ENCODE data around the gene SGMS1.
"Not testable (repeated sequence)": the region's sequence is repeated elsewhere in the genome, so short reads cannot be mapped to it uniquely, and the experiment has no call there.

Gene SGMS1

GRCh38 chr10:50501924-50502452 is 121.8 kb downstream of the SGMS1 start:
- no peak for DNase-seq

GRCh38 chr10:50501478-50501877 is 122.3 kb downstream of the SGMS1 start:
- no peak for DNase-seq

- no peak for DNase-seq
Measured at GRCh38 chr10:50498465-50498864, 125.3 kb downstream of the SGMS1 start.

- no peak for DNase-seq
Measured at GRCh38 chr10:50497758-50498157, 126.0 kb downstream of the SGMS1 start.

- DNase-seq: no peak
Measured at GRCh38 chr10:50496228-50496627, 127.5 kb downstream of the SGMS1 start.

GRCh38 chr10:50490241-50490640 is 133.5 kb downstream of the SGMS1 start:
- no peak for DNase-seq

GRCh38 chr10:50484550-50484949 is 139.2 kb downstream of the SGMS1 start:
- DNase-seq: not testable (repeated sequence)

GRCh38 chr10:50480054-50481007 is 143.4 kb downstream of the SGMS1 start:
- no peak for DNase-seq

GRCh38 chr10:50477287-50478203 is 146.2 kb downstream of the SGMS1 start:
- no peak for DNase-seq

GRCh38 chr10:50473756-50474155 is 150.0 kb downstream of the SGMS1 start:
- no peak for DNase-seq

- no peak for DNase-seq
Measured at GRCh38 chr10:50472914-50473313, 150.8 kb downstream of the SGMS1 start.

GRCh38 chr10:50471583-50471975 is 152.2 kb downstream of the SGMS1 start:
- no peak for DNase-seq

GRCh38 chr10:50470798-50471582 is 152.8 kb downstream of the SGMS1 start:
- DNase-seq: no peak

GRCh38 chr10:50470345-50470744 is 153.4 kb downstream of the SGMS1 start:
- no peak for DNase-seq

- DNase-seq: no peak
Measured at GRCh38 chr10:50469778-50470193, 154.0 kb downstream of the SGMS1 start.

- no peak for DNase-seq
Measured at GRCh38 chr10:50469288-50469687, 154.5 kb downstream of the SGMS1 start.

- no peak for DNase-seq
Measured at GRCh38 chr10:50467209-50467608, 156.5 kb downstream of the SGMS1 start.

- no peak for DNase-seq
Measured at GRCh38 chr10:50464004-50464409, 159.7 kb downstream of the SGMS1 start.

GRCh38 chr10:50461834-50462233 is 161.9 kb downstream of the SGMS1 start:
- DNase-seq: no peak

- no peak for DNase-seq
Measured at GRCh38 chr10:50461123-50461522, 162.6 kb downstream of the SGMS1 start.

GRCh38 chr10:50456719-50457118 is 167.0 kb downstream of the SGMS1 start:
- DNase-seq: no peak

- DNase-seq: no peak
Measured at GRCh38 chr10:50453940-50454339, 169.8 kb downstream of the SGMS1 start.

- DNase-seq: no peak
Measured at GRCh38 chr10:50452603-50453002, 171.2 kb downstream of the SGMS1 start.

All from NCI-H1092 treated with DMSO at 0.1 percent for 48 hours (cell line).